ENCODE data around the gene CCNB1.

CCNB1 gene

GRCh38 chr5:69209602-69210001 lies 42.7 kb downstream of the CCNB1 start:
- no peak for DNase-seq (ENCODE audit: low read depth)
- TF ChIP-seq, protein P1, sequence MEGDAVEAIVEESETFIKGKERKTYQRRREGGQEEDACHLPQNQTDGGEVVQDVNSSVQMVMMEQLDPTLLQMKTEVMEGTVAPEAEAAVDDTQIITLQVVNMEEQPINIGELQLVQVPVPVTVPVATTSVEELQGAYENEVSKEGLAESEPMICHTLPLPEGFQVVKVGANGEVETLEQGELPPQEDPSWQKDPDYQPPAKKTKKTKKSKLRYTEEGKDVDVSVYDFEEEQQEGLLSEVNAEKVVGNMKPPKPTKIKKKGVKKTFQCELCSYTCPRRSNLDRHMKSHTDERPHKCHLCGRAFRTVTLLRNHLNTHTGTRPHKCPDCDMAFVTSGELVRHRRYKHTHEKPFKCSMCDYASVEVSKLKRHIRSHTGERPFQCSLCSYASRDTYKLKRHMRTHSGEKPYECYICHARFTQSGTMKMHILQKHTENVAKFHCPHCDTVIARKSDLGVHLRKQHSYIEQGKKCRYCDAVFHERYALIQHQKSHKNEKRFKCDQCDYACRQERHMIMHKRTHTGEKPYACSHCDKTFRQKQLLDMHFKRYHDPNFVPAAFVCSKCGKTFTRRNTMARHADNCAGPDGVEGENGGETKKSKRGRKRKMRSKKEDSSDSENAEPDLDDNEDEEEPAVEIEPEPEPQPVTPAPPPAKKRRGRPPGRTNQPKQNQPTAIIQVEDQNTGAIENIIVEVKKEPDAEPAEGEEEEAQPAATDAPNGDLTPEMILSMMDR (IDR thresholded peaks at IDR 0.05; ENCODE audit: low read depth, low read length, missing control alignments): no peak
- no peak overlapping the region for H3K4me3 ChIP-seq (ENCODE audit: low read depth, low read length)

- H3K4me3 ChIP-seq (ENCODE audit: low read depth, low read length): no peak overlapping the region
- TF ChIP-seq, protein P1 (IDR thresholded peaks at IDR 0.05; ENCODE audit: low read depth, low read length, missing control alignments): no peak
- DNase-seq (ENCODE audit: low read depth): no peak
Observed at GRCh38 chr5:69211200-69211599, 44.2 kb downstream of the CCNB1 start.

- TF ChIP-seq, protein P1 (IDR thresholded peaks at IDR 0.05; ENCODE audit: low read depth, low read length, missing control alignments): no peak
- no peak overlapping the region for H3K4me3 ChIP-seq (ENCODE audit: low read depth, low read length)
- DNase-seq (ENCODE audit: low read depth): no peak
Observed at GRCh38 chr5:69212022-69212421, 45.1 kb downstream of the CCNB1 start.

DNA sequence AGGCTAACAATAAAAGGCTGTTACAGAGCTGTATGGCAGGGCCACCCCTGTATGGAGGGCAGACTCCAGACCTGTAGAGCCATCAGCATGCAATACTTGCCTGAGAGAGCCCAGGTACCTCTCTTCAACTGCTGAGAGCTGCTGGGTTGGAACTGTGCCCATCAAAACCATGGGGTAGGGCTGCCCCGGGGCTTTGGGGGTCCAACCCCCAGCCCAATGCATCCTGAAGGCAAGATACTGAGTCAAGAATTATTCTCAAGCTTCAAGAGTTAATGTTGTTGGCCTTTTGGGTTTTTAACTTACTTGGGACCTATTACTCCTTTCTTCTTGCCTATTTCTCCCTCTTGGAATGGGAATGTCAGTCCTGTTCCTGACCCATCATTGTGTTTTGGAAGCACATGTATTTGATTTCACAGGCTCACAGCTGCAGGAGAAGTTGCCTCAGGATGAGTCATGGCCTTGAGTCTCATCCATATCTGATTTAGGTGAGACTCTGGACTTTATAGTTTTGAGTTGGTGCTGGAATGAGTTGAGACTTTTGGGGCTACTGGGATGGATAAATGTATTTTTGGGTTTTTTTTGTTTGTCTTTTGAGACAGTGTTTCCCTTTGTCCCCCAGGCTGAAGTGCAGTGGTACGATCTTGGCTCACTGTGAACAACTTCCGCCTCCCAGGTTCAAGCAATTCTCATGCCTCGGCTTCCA lies 46.7 kb downstream of the CCNB1 start:
- no peak for DNase-seq (ENCODE audit: low read depth)
- no peak overlapping the region for H3K4me3 ChIP-seq (ENCODE audit: low read depth, low read length)
- TF ChIP-seq, protein P1 (IDR thresholded peaks at IDR 0.05; ENCODE audit: low read depth, low read length, missing control alignments): no peak

GRCh38 chr5:69217151-69217511 lies 50.2 kb downstream of the CCNB1 start:
- TF ChIP-seq, protein P1 (IDR thresholded peaks at IDR 0.05; ENCODE audit: low read depth, low read length, missing control alignments): no peak
- no peak for DNase-seq (ENCODE audit: low read depth)

DNA sequence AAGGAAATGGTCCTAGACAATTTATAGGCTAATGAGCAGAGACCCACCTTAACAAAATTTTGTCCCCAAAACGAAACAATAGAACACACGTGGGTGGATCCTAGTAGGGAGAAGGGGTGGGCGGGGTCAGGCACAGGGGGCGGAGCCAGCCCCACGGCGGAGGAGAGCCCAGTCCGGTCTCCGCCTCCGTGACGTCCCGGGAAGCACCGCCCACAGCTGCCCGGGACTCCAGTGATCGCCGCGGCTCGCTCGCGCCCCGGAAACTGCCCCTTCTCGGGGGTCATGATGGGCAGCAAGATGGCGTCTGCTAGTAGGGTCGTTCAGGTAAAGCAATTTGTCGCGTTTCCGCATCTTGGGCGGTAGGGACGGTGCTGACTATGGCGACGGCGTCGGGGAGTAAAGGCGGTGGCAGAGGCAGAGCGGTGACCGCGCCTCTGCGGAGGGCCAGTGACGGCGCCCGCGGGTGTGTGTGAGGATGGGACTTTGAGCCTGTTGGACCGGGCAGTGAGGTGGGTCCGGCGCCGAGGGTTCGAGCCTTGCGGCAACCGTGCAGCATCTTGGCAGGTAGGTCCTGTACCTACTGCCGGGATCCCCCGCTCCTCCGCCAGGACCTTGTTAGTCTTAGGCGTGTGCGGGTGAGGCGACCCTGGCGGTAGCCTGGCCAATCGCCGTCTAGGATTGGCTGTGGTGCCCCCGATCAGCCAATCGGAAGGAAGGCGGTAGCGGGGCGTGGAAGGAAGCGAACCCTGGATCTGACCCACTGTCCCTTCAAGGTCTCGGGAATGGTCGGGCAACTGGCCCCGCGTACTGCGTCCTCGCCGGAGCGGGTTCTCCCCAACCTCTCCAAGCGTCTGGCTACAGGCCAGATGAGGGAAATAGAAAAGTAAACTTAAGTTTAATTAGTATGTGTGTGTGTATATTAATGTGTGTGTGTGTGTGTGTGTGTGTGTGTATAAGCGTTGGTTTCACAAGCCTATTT lies 50.9 kb downstream of the CCNB1 start:
- H3K4me3 ChIP-seq (ENCODE audit: low read depth, low read length): peak overlapping the region; percentile 92
- TF ChIP-seq, protein P1 (IDR thresholded peaks at IDR 0.05; ENCODE audit: low read depth, low read length, missing control alignments): no peak
- DNase-seq (ENCODE audit: low read depth): peak; percentile 80

More at GRCh38 chr5:69217151-69217511, 50.2 kb downstream of the CCNB1 start:
- H3K4me3 ChIP-seq (ENCODE audit: low read depth, low read length): peak overlapping the region; percentile 92
